Putamen (tissue), 1 donor: ENCODE data around the gene IGSF21.

ENCODE experiments used
- DNase-seq: peaks from one replicate; pipeline ENCODE4 v3.0.0-alpha.2; 2016; ENCODE audit warnings: low spot score

The IGSF21 gene

DNA sequence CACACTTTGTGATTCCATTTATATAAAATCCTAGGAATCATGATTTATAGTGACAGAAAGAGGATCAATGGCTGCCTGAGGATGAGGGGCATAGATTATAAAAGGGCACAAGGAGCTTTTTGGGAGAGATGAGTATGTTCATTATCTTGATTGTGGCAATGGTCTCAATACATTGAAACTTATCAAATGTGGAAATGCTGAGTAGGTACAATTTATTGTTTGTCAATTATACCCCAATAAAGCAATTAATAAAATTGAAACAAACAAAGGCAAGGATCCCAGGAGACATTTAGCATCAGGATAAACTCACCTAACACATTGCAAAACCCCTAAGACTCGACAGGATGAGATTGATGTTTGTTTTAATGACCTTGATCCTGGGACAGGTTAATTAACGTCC lies 220.1 kb downstream of the IGSF21 start:
- no peak for DNase-seq

DNA sequence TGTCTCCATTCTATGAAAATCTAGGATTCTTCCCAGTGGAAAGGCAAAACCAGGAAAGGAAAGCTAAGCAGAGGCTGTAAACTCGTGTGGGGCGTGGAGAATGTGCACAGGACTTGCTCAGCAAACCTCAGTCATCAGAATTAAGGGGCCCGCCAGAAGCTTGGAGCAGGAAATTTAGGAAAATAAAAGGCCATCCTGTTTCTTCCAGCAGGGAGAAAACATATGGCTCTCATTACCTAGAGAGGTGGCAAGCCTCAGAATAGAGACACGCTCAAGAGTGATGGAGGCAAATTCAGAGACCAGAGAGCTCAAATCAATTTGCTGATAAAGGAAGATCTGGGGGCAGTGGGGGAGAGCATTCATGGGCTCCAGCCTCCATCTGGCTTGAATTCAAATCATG lies 221.2 kb downstream of the IGSF21 start:
- no peak for DNase-seq

DNA sequence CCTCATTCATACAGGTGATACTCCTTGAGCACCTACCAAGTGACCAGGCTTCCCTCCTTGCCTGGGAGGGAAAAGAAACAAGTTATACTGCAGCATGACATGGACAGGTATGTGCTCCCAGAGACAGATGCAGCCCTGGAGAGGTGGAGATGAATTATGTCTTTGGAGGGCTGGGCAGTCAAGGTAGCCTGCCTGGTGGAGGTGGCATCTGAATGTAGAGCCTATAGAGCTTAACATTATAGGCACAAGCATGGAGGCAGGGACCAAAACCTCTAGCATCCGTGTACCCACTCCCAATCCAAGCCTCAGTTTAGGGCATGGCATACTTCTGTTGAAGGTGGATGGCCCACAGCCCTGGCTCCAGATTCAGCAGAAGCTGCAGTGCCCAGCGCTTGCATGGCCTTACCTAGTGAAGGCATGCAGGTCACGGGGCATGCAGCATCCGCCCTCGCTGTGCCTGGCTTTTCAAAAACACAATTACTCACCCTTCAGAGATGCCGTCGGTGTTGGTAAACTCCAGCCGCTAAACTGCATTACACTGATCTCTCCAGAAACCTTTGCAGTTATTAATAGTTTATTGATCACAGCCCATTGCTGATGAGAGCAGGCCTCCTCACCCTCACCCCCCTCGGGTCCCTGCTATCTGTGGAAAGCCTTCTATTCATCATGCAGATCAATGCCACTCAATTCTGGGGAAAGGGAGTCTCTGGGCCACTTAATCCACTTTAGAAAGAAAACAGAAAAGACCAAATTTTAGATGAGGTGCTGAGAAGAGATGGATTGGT lies 222.1 kb downstream of the IGSF21 start:
- no peak for DNase-seq

DNA sequence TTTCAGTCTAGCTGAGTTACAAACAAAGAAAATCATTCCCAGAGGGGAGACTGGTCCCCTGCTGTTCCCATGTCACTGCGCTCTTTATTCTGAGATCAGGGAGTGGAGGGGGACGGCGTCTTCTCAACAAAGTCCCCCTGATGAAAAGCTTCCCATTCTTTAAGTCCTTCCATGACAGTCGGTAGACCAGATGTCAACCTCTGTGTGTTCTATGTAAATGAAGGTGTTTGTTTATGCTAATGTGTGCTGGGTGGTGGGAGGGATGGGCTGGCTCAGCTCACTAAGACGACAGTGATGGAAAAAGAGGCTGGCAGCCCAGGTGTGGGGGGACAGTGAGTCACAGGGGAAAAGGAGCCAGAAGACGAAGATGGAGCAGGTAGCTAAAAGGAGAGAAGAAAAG lies 225.0 kb downstream of the IGSF21 start:
- DNase-seq = no peak

DNA sequence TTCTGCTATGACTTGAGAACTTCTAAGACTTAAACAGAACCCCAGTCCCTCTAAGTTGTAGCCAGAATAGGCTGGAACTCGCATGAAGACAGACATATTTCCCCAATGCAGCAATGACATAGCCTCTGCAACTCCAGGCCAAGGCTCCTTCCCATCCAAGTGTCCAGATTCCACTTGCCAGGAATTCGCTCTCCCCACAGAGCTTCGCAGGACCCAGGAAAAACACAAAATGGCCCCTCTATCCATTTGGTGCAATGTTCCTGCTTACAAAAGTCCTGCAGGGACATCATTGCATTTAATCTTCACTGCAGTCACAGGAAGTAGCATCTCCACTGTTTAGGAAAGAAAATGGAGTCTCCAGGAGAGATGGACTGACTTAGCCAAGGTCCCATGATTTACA lies 225.6 kb downstream of the IGSF21 start:
- DNase-seq = no peak

DNA sequence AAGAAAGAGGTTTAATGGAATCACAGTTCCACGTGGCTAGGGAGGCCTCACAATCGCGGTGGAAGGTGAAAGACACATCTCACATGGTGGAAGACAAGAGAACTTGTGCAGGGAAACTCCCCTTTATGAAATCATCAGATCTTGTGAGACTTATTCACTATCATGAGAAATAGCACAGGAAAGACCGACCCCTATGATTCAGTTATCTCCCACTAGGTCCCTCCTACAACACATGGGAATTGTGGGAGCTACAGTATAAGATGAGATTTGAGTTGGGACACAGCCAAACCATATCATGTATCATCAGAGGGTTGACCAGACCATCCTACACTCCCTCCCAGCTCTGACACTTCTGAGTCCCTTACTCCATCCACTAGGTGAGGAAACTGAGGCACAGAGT lies 229.2 kb downstream of the IGSF21 start:
- no peak for DNase-seq

DNA sequence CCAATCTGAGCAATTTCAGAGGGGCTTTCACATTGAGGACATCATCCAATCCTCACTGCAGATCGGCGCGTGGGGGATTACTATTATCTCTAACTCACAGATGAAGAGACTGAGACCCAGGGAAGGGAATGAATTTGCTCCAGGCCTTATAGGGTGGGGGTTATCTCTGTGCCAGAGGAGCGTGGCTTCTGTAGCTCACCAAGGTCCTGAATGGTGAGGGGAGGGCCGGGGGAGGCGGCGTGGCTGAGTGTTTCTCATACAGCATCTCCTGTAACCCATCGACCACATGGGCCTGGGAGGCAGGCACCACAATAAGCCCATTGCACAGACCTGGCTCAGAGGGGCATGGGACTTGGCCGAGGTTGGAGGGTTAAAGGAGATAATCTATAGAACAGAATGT lies 230.2 kb downstream of the IGSF21 start:
- DNase-seq = no peak

DNA sequence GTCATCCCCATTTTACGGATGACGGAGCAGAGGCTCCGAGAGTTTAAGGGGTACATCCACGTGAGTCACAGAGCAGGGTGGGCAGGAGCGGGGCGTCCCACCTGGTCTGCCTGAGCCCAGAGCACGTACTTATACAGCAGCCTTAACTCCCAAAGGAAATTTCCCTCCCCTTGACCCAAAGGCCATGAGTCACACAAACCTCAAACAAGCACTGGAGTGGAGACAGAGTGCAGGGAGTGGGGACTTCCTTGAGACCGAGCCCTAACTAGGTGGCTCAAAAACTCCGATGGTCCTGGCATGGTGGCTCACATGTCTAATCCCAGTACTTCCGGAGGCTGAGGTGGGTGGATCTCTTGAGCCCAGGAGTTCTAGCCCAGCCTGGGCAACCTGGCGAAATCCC lies 231.6 kb downstream of the IGSF21 start:
- DNase-seq = no peak

DNA sequence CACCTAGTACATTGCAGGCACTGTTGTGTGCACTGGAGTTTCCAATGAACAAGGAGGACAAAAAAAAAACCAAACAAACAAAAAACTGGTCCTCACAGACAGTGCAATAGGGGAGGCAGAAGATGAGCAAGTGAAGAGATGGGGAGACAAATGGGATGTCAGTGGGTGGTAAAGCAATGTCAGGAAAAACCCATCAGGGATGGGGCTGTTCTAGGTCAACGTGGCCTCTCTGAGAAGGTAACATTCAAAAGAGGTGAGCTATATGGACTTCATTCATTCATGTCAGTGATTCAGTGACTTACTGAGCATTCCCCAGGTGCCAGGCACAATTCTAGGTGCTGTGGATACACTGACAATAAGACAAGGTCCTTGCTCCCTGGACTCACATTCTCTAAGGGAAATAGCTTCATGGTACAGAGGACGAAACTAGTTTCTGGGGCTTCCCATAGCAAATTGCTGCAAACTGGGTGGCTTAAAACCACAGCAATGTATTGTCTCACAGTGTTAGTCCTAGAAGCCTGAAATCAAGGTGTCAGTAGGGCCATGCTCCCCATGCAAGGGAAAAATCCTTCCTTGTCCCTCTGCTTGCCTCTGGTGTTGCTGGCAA lies 232.7 kb downstream of the IGSF21 start:
- no peak for DNase-seq

DNA sequence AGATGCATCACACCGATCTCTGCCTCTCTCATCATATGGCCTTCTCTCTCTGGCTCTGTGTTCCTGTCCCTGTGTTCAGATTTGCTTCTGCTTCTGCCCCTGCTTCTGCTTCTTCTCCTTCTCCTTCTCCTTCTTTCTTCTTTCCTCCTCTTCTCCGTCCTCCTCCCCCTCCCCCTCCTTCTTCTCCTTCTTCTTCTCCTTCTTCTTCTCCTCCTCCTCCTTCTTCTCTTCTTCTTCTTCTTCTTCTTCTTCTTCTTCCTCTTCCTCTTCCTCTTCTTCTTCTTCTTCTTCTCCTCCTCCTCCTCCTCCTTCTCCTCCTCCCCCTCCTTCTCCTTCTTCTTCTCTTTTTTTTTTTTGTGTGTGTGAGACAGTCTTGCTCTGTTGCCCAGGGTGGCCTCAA lies 233.2 kb downstream of the IGSF21 start:
- DNase-seq = no peak

DNA sequence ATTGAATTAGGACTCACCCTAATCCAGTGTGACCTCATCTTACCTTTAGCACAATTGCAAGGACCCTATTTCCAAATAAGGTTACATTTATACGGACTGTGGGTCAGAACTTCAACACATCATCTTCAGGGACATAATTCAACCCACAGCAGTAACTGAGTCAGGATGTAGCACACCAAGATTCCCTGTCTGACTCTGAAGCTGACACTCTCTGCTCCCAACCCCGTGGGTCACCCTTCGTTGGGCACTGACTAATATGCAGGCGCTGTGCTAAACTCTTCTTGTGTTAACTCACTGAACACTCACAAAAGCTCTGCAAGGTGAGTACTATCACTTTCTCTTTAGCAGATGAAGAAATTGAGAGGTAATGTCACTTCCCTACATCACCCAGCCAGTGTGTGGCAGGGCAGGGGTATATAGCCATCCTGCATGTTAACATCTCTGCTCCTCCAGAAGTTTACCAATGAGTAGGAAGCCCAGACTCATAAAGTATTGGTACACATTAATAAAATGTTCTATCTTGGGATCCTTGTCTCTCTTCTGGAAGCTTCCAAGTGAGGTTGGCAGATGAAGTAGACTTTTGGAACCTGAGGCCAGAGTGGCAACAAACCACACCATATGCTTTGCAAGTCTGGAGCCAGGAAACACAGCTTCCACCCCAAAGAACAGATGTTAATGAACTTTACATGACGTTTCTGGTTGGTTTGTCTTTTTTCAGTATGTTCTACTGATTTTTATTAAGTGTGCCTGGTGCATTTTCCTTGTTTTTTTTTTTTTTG lies 233.9 kb downstream of the IGSF21 start:
- no peak for DNase-seq

DNA sequence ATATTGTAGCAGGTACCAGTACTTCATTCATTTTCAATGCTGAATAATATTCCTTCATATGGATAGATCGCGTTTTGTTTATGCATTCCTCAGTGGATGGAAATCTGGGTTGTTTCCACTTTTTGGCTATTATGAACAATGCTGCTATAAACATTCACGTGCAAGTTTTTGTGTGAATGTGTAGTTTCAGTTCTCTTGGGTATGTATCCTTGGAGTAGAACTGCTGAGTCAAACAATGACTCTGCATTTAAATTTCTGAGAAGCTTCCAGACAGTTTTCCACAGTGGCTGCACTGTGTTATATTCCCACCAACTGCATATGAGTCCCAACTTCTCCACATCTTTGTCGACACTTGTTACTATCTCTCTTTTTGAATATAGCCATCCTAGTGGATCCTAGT lies 235.1 kb downstream of the IGSF21 start:
- DNase-seq = no peak

DNA sequence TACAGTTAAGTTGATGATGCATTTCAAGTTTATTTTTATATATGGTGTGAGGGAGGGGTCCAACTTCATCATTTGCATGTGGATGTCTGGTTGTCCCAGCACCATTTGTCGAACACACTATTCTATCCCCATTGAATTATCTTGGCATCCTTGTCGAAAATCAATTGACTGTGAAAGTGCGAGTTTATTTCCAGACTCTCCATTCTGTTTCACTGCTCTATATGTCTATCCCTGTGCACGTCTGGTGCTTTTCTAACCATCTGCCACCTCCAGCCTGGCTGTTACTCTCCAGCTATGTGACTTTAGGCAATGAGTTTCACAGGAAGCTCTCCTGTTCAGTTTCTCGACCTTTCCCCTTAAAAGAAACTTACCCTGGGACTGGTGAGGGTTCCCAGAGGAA lies 236.0 kb downstream of the IGSF21 start:
- no peak for DNase-seq

DNA sequence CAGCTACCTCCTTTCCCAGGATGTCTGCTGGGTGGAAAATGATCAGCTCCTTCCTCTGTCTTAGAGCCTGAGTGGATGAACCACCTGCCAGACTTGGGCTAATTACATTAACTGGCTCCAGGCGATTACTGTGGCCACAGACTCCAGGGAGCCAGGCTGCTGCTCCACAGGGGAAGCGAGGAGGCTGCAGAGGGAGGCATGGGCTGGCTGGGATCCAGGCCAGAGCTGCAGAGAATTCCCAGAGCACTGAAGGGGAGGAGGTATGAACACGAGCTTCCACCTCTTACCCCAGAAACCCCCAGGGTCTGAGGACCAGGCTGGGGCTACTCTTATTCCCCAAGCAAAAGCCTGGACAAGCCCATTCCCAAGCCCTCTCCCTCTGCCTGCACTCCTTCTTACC lies 237.2 kb downstream of the IGSF21 start:
- DNase-seq = no peak

DNA sequence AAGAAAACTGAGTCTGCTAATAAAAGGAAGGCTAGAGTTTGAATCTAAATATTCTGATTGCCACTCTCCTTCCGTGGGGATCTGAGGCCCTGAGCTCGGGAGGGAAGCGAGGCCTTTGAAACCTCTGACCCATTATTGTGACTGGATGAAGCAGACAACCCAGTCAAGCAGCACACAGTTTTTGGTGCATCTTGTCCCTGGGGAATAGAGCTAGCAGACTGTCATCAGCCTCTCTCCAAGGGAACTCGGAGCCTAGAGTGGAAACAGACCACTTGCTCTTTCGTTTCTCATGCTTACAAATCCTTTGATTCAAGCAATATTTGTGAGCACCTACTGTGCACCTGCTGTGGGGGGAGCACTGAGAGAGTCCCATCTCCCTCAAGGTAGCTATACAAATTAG lies 240.0 kb downstream of the IGSF21 start:
- no peak for DNase-seq

DNA sequence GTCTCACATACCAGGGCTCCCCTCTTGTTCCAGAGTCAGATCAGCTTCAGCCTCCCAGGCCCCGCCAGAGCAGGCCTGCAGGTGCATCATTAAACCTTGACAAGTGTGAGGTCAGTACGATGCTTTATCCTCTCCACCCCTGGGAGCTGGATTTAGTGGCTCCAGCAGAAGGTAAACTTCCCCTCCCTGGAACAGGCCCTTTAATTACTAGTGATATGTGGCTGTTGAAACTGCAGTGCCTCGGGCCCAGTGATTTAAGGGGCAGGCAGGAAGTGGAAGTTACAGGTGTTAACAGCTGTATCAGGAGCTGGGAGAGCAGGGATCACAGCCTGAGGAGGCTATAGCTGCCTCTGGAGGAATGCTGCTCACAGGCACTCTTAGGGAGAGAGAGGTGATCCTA lies 240.8 kb downstream of the IGSF21 start:
- no peak for DNase-seq

DNA sequence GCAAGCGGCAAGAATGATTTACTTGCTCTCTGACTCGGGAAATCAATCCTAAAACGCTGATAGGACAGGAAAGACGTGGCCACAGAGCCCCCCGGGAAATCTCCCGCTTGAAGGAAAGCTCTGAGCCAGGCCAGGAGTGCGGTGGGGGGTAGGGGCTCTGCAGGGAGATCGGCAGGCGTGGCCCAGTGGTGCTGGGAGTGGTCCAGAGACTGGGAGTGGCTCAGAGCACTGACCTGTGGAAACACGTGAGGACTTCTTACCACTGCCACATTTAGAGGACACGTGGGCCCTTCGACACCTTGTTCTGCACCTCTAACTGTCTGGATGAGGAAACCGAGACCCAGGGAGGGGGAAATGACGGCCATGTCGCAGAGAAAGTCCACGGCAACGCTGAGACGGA lies 243.1 kb downstream of the IGSF21 start:
- no peak for DNase-seq

DNA sequence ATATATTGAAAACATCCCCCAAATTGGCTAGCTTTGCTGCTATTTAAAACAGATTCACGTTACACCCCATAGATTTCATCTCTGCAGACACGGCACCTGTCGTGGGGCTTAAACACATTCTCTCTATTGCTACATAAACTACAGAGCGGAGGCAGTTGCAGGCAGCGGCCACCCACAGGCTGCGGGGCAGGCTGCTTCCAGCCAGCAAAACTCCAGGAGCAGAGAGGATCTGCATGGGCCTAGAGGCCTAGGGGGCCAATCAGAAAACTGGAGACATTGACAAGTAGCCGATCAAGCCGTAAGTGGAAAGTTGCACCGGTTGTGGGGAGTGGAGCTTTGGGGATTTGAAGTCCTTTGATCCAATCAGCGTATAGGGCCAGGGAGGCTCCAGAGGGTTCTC lies 244.1 kb downstream of the IGSF21 start:
- DNase-seq = no peak

DNA sequence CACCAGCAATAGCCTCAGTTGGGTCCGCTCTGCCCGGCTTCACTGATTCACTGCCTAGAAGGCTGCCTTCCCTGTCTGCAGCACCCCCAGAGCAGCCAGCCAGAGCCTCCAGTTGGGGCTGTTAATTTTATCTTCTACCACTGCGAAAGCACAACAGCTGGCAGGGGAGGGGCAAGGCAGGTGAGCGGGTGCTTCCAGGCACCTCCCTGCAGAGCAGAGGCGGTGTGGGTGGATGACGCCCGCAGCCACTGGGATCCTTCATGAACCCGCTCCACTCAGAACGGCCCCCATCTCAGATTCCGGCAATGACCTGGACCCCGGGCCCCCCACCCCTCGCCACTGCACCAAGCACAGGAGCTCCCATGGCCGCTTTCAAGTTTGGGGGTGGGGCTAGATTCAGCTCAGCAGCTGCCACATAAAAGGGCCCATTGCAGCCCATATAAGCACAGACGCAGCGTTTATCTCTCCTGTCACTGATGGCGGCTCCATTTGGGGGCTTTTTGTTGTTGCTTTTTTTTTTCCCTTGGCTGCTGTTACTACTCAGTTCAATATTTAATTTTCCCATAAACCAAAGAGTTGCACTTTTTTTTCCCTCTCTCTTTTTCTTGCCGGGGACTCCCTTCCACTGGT lies 245.2 kb downstream of the IGSF21 start:
- no peak for DNase-seq

DNA sequence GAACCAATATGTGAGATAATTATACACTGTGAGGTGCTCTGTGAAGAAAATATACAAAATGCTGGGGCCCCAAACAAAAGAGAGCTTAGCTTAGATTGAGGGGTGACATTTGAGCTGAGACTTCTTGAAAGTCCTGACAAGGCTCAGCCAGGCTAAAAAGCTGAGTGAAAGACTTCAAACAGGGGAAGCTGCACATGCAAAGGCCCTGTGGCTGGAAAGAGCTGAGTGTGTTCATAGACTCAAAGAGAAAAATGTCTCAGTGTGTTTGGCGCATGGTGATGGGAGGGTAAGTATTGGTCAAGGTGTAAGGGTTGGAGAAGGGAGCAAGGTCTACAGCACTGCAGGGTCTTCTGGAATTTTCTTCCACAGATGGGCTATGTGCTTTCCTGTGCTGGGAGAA lies 245.9 kb downstream of the IGSF21 start:
- DNase-seq = no peak

DNA sequence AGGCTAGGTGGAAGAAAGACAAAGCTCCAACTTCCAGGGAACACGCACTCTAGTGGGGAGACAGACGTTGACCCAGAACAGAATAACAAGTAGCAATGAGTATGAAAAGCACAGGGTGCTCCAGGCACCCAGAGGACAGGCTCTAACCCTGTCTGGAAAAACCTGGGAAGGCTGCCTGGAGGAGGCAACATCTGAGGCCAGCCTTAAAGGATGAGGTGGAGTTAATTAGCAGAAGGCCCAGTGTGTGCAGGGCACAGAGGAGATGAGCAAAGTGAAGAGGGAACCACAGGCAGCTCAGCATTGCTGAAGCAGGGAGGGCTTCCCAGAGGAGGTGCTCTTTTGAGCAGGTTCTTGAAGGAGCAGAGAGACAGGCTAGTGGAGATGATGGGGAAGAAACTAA lies 246.4 kb downstream of the IGSF21 start:
- DNase-seq = no peak

DNA sequence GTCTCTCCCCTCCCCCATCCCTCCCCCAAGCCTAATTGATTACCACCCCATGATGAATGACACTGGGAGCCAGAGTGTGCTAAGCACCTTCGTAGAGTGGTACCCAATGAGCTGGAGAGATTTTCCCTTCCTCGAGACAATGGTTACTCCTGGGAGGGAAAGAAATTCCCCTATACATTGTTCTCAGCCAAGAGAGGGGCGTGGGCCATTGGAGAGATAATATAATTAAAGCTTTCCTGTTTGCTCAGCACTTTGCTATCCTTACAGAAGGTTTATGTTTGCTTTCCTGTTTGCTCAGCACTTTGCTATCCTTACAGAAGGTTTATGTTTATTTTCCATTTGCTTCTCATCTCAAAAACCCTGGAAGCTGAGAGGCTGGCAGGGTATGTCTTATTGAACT lies 247.0 kb downstream of the IGSF21 start:
- DNase-seq = no peak
